ENCODE data around the gene APOL1.
"Not testable (repeated sequence)": the region's sequence is repeated elsewhere in the genome, so short reads cannot be mapped to it uniquely, and the experiment has no call there.

- not testable (repeated sequence) for TF ChIP-seq POLR2A (IDR thresholded peaks at IDR 0.05; ENCODE audit: low read depth); CTCF (IDR thresholded peaks at IDR 0.05); POLR2AphosphoS5 (IDR thresholded peaks at IDR 0.05); EP300 (IDR thresholded peaks at IDR 0.05)
Measured at GRCh38 chr22:36271231-36271630, 18.3 kb downstream of the APOL1 start.
